Measurements from ENCODE around the gene MCC. TPM values are rescaled to one million over a fixed set of nuclear protein-coding genes. Genes with fewer than 3 reads are reported as not detected.
A peak's percentile ranks its signal among the peaks of the same experiment; 100 is the strongest.

MCC gene
- total RNA-seq, 1 experiment from 2014 or later = 7.6 TPM

DNA sequence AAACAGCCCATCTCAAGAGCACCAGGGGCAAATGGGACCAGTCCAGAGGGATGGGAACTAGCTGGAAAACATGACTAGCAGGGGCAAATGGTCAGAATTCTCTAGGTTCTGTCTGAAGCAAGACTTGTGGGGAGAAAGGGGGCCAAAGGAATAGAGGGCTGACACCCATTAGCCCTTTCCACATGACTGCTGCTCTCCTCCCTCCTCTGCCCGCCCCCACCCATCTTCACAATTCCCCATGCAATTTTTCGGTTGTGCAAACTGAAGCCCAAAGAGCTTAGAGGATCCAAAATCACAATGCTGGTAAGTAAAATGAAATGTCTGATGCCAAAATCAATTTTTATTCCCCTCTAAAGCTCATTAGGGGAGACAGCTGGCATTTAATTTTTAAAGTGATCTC, 304.6 kb downstream of the MCC start:
- no peak overlapping the region for H3K23ac ChIP-seq (ENCODE audit: insufficient read length, low read depth, low read length)
- H2AK5ac ChIP-seq (ENCODE audit: insufficient read length, low read length) = no peak overlapping the region
- H3K79me2 ChIP-seq (ENCODE audit: insufficient read depth, low read length) = no peaks in the 10 kb centered on the region
- H3K4me2 ChIP-seq (ENCODE audit: insufficient read depth, insufficient read length, low read length) = no peak overlapping the region
- no peak overlapping the region for H2AFZ ChIP-seq (ENCODE audit: low read length)
- TF ChIP-seq, protein P1, sequence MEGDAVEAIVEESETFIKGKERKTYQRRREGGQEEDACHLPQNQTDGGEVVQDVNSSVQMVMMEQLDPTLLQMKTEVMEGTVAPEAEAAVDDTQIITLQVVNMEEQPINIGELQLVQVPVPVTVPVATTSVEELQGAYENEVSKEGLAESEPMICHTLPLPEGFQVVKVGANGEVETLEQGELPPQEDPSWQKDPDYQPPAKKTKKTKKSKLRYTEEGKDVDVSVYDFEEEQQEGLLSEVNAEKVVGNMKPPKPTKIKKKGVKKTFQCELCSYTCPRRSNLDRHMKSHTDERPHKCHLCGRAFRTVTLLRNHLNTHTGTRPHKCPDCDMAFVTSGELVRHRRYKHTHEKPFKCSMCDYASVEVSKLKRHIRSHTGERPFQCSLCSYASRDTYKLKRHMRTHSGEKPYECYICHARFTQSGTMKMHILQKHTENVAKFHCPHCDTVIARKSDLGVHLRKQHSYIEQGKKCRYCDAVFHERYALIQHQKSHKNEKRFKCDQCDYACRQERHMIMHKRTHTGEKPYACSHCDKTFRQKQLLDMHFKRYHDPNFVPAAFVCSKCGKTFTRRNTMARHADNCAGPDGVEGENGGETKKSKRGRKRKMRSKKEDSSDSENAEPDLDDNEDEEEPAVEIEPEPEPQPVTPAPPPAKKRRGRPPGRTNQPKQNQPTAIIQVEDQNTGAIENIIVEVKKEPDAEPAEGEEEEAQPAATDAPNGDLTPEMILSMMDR (conservative IDR thresholded peaks at IDR 0.05) = no peak
- no peaks in the 10 kb centered on the region for H3K9me3 ChIP-seq (ENCODE audit: control insufficient read depth, low read depth, low read length)
- no peak overlapping the region for H3K4me3 Mint-ChIP-seq
- no peak for DNase-seq
- no peak overlapping the region for H3K14ac ChIP-seq (ENCODE audit: insufficient read depth, low read length)
- H3K4ac ChIP-seq (ENCODE audit: low read depth, low read length) = no peak overlapping the region
- H2BK5ac ChIP-seq (ENCODE audit: insufficient read length, low read length) = no peak overlapping the region
- H3K18ac ChIP-seq (ENCODE audit: insufficient read length, low read depth, low read length) = no peak overlapping the region
- no peaks in the 10 kb centered on the region for H4K20me1 ChIP-seq (ENCODE audit: control insufficient read depth, insufficient read depth, insufficient read length)
- H2BK15ac ChIP-seq (ENCODE audit: low read depth, low read length) = no peak overlapping the region
- H3K27me3 ChIP-seq (ENCODE audit: insufficient read depth, low read length) = no peaks in the 10 kb centered on the region
- H3K23me2 ChIP-seq (ENCODE audit: insufficient read length, low read depth, low read length, poor library complexity, severe bottlenecking) = no peaks in the 10 kb centered on the region
- H3K27ac Mint-ChIP-seq = peak overlapping the region in 1 of 3 experiments; percentile 45; a peak in 1 of 7 replicates
- no peak overlapping the region for H4K5ac ChIP-seq (ENCODE audit: insufficient read length, low read depth, low read length)
- no peak overlapping the region for H3K27ac ChIP-seq (ENCODE audit: insufficient read length, low read depth, low read length)
- H3K36me3 Mint-ChIP-seq (ENCODE audit: insufficient read depth in 1 of 3, low read depth in 3 of 3) = peaks cover 0 to 1% (median 0%) of the 10 kb centered on the region in 3 experiments; a peak in 1 of 7 replicates
- no CpG with 5 or more reads among the region's 2 CpGs for WGBS (ENCODE audit: extremely low coverage, insufficient read length, low lambda C conversion rate)
- no peaks in the 10 kb centered on the region for H3K9me3 Mint-ChIP-seq
- peaks cover 23 to 46% of the 10 kb centered on the region in 2 experiments for H3K4me1 Mint-ChIP-seq
- no peak overlapping the region for H4K91ac ChIP-seq (ENCODE audit: insufficient read length, low read depth, low read length)
- no peak overlapping the region for H2BK12ac ChIP-seq (ENCODE audit: insufficient read length, low read depth, low read length)
- no peak overlapping the region for H4K8ac ChIP-seq (replicated peaks; ENCODE audit: insufficient read length, low read depth, low read length)
- no peak overlapping the region for H2BK20ac ChIP-seq (ENCODE audit: low read depth, low read length, poor library complexity, severe bottlenecking)
- H3T11ph ChIP-seq (ENCODE audit: low read length) = no peak overlapping the region
- peaks cover 6% of the 10 kb centered on the region; the same call in 1 of the 2 replicates for H3K4me1 ChIP-seq (ENCODE audit: insufficient read depth, low read length)
- no peak overlapping the region for H3K9ac ChIP-seq (ENCODE audit: extremely low read depth, insufficient read length, low read length)
- no peak overlapping the region for H2BK120ac ChIP-seq (ENCODE audit: low read depth, low read length, poor library complexity, severe bottlenecking)
- H3K27me3 Mint-ChIP-seq (ENCODE audit: low read depth) = no peaks in the 10 kb centered on the region
- no peaks in the 10 kb centered on the region for H3K79me1 ChIP-seq (ENCODE audit: insufficient read depth, low read depth, low read length, poor library complexity, severe bottlenecking)
- no peak overlapping the region for H3K56ac ChIP-seq (ENCODE audit: insufficient read length, low read depth, low read length)

Measured in H9 (cell line).